ENCODE results near the gene CD3D. TPM values are rescaled to one million over a fixed set of nuclear protein-coding genes. Genes with fewer than 3 reads are reported as not detected.

The CD3D gene
- polyA plus RNA-seq, 2 of the 4 experiments (the other 2 are of a cell fraction), result not detected

GRCh38 chr11:118294053-118294452 is 48.5 kb downstream of the CD3D start:
- H3K4me3 ChIP-seq, result no peak overlapping the region
- H3K27ac ChIP-seq, result no peak overlapping the region
- FAIRE-seq (no peak), ATAC-seq (no peak), DNase-seq (ENCODE audit: low read depth in 1 of 2, low spot score in 1 of 2) (no peak)
- H3K4me1 ChIP-seq, result 0 out of 3 replicates have a peak, but pooled peaks cover 4% of the 10 kb centered on the region
- POLR2A ChIA-PET, result no interaction called here
- CTCF ChIA-PET, result no interaction called here
- no peak overlapping the region for H3K4me2 ChIP-seq
- no peaks in the 10 kb centered on the region; the same call in 2 of the 3 replicates for H3K9me3 ChIP-seq
- TF ChIP-seq CEBPB (IDR thresholded peaks at IDR 0.05) (no peak), ZFP36 (IDR thresholded peaks at IDR 0.05; ENCODE audit: borderline replicate concordance, partially characterized antibody) (peak; percentile 17)
- WGBS (ENCODE audit: missing lambda C conversion rate), result 9% methylated on average over 2 of the region's 2 CpGs

- 48% methylated on average over 9 of the region's 9 CpGs for WGBS (ENCODE audit: missing lambda C conversion rate)
- DNase-seq (ENCODE audit: low read depth in 1 of 2, low spot score in 1 of 2) (no peak), ATAC-seq (no peak), FAIRE-seq (no peak)
- ChIA-PET CTCF (interaction anchor here (0.8 to 1.4 kb wide), 4 partner anchors 93 to 756 kb away, joined by 3 to 4 read pairs (median 3); no protein-coding TSS in a partner anchor), POLR2A (no interaction called here)
- peak overlapping the region; percentile 25 for H3K4me2 ChIP-seq
- H3K27ac ChIP-seq, result no peak overlapping the region
- 0 out of 3 replicates have a peak, but pooled peaks cover 4% of the 10 kb centered on the region for H3K4me1 ChIP-seq
- TF ChIP-seq HES2 (IDR thresholded peaks at IDR 0.05) (no peak), ZNF302 (CRISPR knock-in tag; IDR thresholded peaks at IDR 0.05) (no peak), BHLHE40 (IDR thresholded peaks at IDR 0.05; ENCODE audit: low read depth, low read length) (no peak), HMGXB4 (CRISPR knock-in tag; IDR thresholded peaks at IDR 0.05; ENCODE audit: borderline replicate concordance) (no peak)
- H3K4me3 ChIP-seq, result no peak overlapping the region
- H3K9me3 ChIP-seq, result no peaks in the 10 kb centered on the region; the same call in 2 of the 3 replicates
These were observed 50.9 kb downstream of the CD3D start for GRCh38 chr11:118291477-118292135.

- ChIA-PET CTCF (interaction anchor here (0.8 to 1.4 kb wide), 4 partner anchors 93 to 756 kb away, joined by 3 to 4 read pairs (median 3); no protein-coding TSS in a partner anchor), POLR2A (no interaction called here)
- H3K4me2 ChIP-seq, result peak overlapping the region; percentile 25
- FAIRE-seq (no peak), DNase-seq (ENCODE audit: low read depth in 1 of 2, low spot score in 1 of 2) (peak; percentile 18 to 32), ATAC-seq (peak; percentile 66 to 70; a peak in 4 of 6 replicates)
- H3K9me3 ChIP-seq, result no peaks in the 10 kb centered on the region; the same call in 2 of the 3 replicates
- no peak overlapping the region for H3K27ac ChIP-seq
- 0 out of 3 replicates have a peak, but pooled peaks cover 4% of the 10 kb centered on the region for H3K4me1 ChIP-seq
- WGBS (ENCODE audit: missing lambda C conversion rate), result 6% methylated on average over 9 of the region's 9 CpGs
- H3K4me3 ChIP-seq, result no peak overlapping the region
- TF ChIP-seq SMC3 (IDR thresholded peaks at IDR 0.05) (peak; percentile 44; the same call in 2 of the 3 replicates), CTCF (IDR thresholded peaks at IDR 0.05) (peak; percentile 36), RAD21 (conservative IDR thresholded peaks at IDR 0.05 in 1 of 2, IDR thresholded peaks at IDR 0.05 in 1 of 2) (peak; percentile 51; a peak in 4 of 5 replicates), BCL3 (IDR thresholded peaks at IDR 0.05) (no peak), ZNF302 (CRISPR knock-in tag; IDR thresholded peaks at IDR 0.05) (no peak), USF2 (IDR thresholded peaks at IDR 0.05) (no peak)
These were observed 51.6 kb downstream of the CD3D start for GRCh38 chr11:118290923-118291322.
